Loucy (cell line): Measurements from ENCODE around the gene TRAF3IP1.

Experiments used
- H2AFZ ChIP-seq: fragments of 200-600 bp; sonication (generic); 2 replicates; pipeline ENCODE4 v1.6.0; 2016; ENCODE audit warnings: antibody characterized with exemption, mild to moderate bottlenecking, low read length, moderate library complexity
- H3F3A ChIP-seq: fragments of 200-600 bp; 2 replicates; pipeline ENCODE4 v1.6.0; 2016; ENCODE audit warnings: antibody characterized with exemption, low read depth, mild to moderate bottlenecking
- H3K27me3 ChIP-seq: fragments of 200-600 bp; sonication (generic); 2 replicates; pipeline ENCODE4 v1.6.1; 2014; ENCODE audit warnings: low read length, mild to moderate bottlenecking; ENCODE audit not compliant: insufficient read depth, poor library complexity, severe bottlenecking
- H3K36me3 ChIP-seq: fragments of 200-600 bp; sonication (generic); 2 replicates; pipeline ENCODE4 v1.6.1; 2016; ENCODE audit warnings: low read length; ENCODE audit not compliant: insufficient read depth
- H3K4me1 ChIP-seq: fragments of 200-600 bp; sonication (generic); 2 replicates; pipeline ENCODE4 v1.5.1; 2014; ENCODE audit warnings: low read length, mild to moderate bottlenecking; ENCODE audit not compliant: insufficient read depth, poor library complexity, severe bottlenecking
- H3K4me2 ChIP-seq: fragments of 200-600 bp; sonication (generic); 2 replicates; pipeline ENCODE4 v1.6.0; 2014; ENCODE audit warnings: antibody characterized with exemption, low read length, low read depth, mild to moderate bottlenecking; ENCODE audit not compliant: poor library complexity, severe bottlenecking
- H3K4me3 ChIP-seq: fragments of 200-600 bp; sonication (generic); 2 replicates; pipeline ENCODE4 v1.5.1; 2014; ENCODE audit warnings: low read length, mild to moderate bottlenecking, mixed read lengths; ENCODE audit not compliant: poor library complexity, severe bottlenecking
- H3K79me2 ChIP-seq: fragments of 200-600 bp; sonication (generic); 2 replicates; pipeline ENCODE4 v1.6.1; 2014; ENCODE audit warnings: low read length; ENCODE audit not compliant: insufficient read depth
- H3K9ac ChIP-seq: fragments of 200-600 bp; sonication (generic); 2 replicates; pipeline ENCODE4 v1.6.0; 2014; ENCODE audit warnings: mild to moderate bottlenecking, low read depth, low read length, moderate library complexity; ENCODE audit not compliant: poor library complexity, severe bottlenecking
- H3K9me2 ChIP-seq: fragments of 200-600 bp; sonication (generic); replicated peaks from 2 replicates; pipeline ENCODE4 v1.6.1; 2016; ENCODE audit warnings: low read depth, low read length, mixed read lengths
- H3K9me3 ChIP-seq: fragments of 200-600 bp; sonication (generic); 2 replicates; pipeline ENCODE4 v1.6.1; 2014; ENCODE audit warnings: mild to moderate bottlenecking, antibody characterized with exemption, low read length, low read depth; ENCODE audit not compliant: insufficient read depth
- H4K20me1 ChIP-seq: fragments of 200-600 bp; sonication (generic); 2 replicates; pipeline ENCODE4 v1.6.0; 2014; ENCODE audit warnings: antibody characterized with exemption, low read length, mild to moderate bottlenecking; ENCODE audit not compliant: insufficient read depth, poor library complexity, severe bottlenecking
- CTCF ChIP-seq: fragments of 200-600 bp; sonication (generic); conservative IDR thresholded peaks from 2 replicates; pipeline ENCODE4 v1.5.1; 2014; ENCODE audit warnings: mild to moderate bottlenecking, antibody characterized with exemption, low read length
- EZH2phosphoT487 ChIP-seq: fragments of 200-600 bp; IDR thresholded peaks from 2 replicates; pipeline ENCODE4 v1.6.1; 2018; ENCODE audit warnings: antibody characterized with exemption, mild to moderate bottlenecking, moderate library complexity, borderline replicate concordance

The TRAF3IP1 gene

GRCh38 chr2:238420878-238421694 is 100.8 kb downstream of the TRAF3IP1 start:
- Histone ChIP-seq H3K4me1 (peaks cover 13% of the 10 kb centered on the region), H2AFZ (no peak overlapping the region), H3K36me3 (no peaks in the 10 kb centered on the region), H3K27me3 (no peaks in the 10 kb centered on the region), H3K4me2 (no peak overlapping the region), H4K20me1 (no peaks in the 10 kb centered on the region), H3K79me2 (no peaks in the 10 kb centered on the region; the same call in none of the 2 replicates), H3K4me3 (no peak overlapping the region), H3K9me2 (no peaks in the 10 kb centered on the region), H3K9ac (no peak overlapping the region), H3F3A (no peaks in the 10 kb centered on the region), H3K9me3 (peaks cover 3% of the 10 kb centered on the region; the same call in 1 of the 2 replicates)
- no peak for TF ChIP-seq EZH2phosphoT487
- no peak for TF ChIP-seq CTCF

- H2AFZ ChIP-seq = no peak overlapping the region
- H3K4me1 ChIP-seq = peaks cover 15% of the 10 kb centered on the region
- H3K36me3 ChIP-seq = no peaks in the 10 kb centered on the region
- no peaks in the 10 kb centered on the region for H3K27me3 ChIP-seq
- H3K4me3 ChIP-seq = no peak overlapping the region
- TF ChIP-seq CTCF = no peak
- no peak for TF ChIP-seq EZH2phosphoT487
- H3K9ac ChIP-seq = no peak overlapping the region
- H4K20me1 ChIP-seq = no peaks in the 10 kb centered on the region
- H3K4me2 ChIP-seq = no peak overlapping the region
- no peaks in the 10 kb centered on the region for H3F3A ChIP-seq
- no peaks in the 10 kb centered on the region for H3K9me3 ChIP-seq
- no peaks in the 10 kb centered on the region; the same call in none of the 2 replicates for H3K79me2 ChIP-seq
- no peaks in the 10 kb centered on the region for H3K9me2 ChIP-seq
Observed at GRCh38 chr2:238421695-238422035, 101.3 kb downstream of the TRAF3IP1 start.

- TF ChIP-seq CTCF = no peak
- no peak for TF ChIP-seq EZH2phosphoT487
- Histone ChIP-seq H3K4me2 (no peak overlapping the region), H3K27me3 (peaks cover 4% of the 10 kb centered on the region), H3F3A (no peaks in the 10 kb centered on the region), H3K9me2 (no peaks in the 10 kb centered on the region), H4K20me1 (no peaks in the 10 kb centered on the region), H3K4me1 (peaks cover 15% of the 10 kb centered on the region), H3K9me3 (no peaks in the 10 kb centered on the region), H3K4me3 (no peak overlapping the region), H2AFZ (no peak overlapping the region), H3K36me3 (no peaks in the 10 kb centered on the region), H3K9ac (no peak overlapping the region), H3K79me2 (peaks cover 3% of the 10 kb centered on the region)
Observed at GRCh38 chr2:238422285-238422684, 102.0 kb downstream of the TRAF3IP1 start.
